Epidermal melanocyte (primary cell): ENCODE data around the gene GLS.
"Not testable (repeated sequence)": the region's sequence is repeated elsewhere in the genome, so short reads cannot be mapped to it uniquely, and the experiment has no call there.

ENCODE experiments used
- DNase-seq: peaks from one replicate; pipeline ENCODE4 v3.0.0; 2011; ENCODE audit warnings: low spot score; ENCODE audit not compliant: insufficient read length

The GLS gene

GRCh38 chr2:190855245-190855644 lies 25.4 kb upstream of the GLS start:
- no peak for DNase-seq

- DNase-seq, result no peak
Measured at GRCh38 chr2:190856985-190857384, 23.6 kb upstream of the GLS start.

GRCh38 chr2:190858817-190859216 lies 21.8 kb upstream of the GLS start:
- DNase-seq, result no peak

- DNase-seq, result no peak
Measured at GRCh38 chr2:190859347-190860297, 21.0 kb upstream of the GLS start.

GRCh38 chr2:190860985-190861680 lies 19.5 kb upstream of the GLS start:
- no peak for DNase-seq

- DNase-seq, result not testable (repeated sequence)
Measured at GRCh38 chr2:190862128-190862527, 18.5 kb upstream of the GLS start.

GRCh38 chr2:190862571-190862991 lies 18.0 kb upstream of the GLS start:
- DNase-seq, result no peak

GRCh38 chr2:190863946-190864345 lies 16.7 kb upstream of the GLS start:
- no peak for DNase-seq

- no peak for DNase-seq
Measured at GRCh38 chr2:190864375-190864774, 16.2 kb upstream of the GLS start.

- no peak for DNase-seq
Measured at GRCh38 chr2:190867212-190867611, 13.4 kb upstream of the GLS start.

GRCh38 chr2:190867832-190868231 lies 12.8 kb upstream of the GLS start:
- no peak for DNase-seq

GRCh38 chr2:190869721-190870120 lies 10.9 kb upstream of the GLS start:
- DNase-seq, result no peak

- DNase-seq, result not testable (repeated sequence)
Measured at GRCh38 chr2:190873451-190873850, 7.2 kb upstream of the GLS start.

- no peak for DNase-seq
Measured at GRCh38 chr2:190875891-190876290, 4.7 kb upstream of the GLS start.

GRCh38 chr2:190876631-190877030 lies 4.0 kb upstream of the GLS start:
- DNase-seq, result no peak

GRCh38 chr2:190877436-190877835 lies 3.2 kb upstream of the GLS start:
- DNase-seq, result no peak

- no peak for DNase-seq
Measured at GRCh38 chr2:190879474-190880377, 895 bp upstream of the GLS start.

GRCh38 chr2:190881084-190881597 lies 520 bp downstream of the GLS start:
- DNase-seq, result no peak

- no peak for DNase-seq
Measured at GRCh38 chr2:190881598-190882410, 1.2 kb downstream of the GLS start.

- no peak for DNase-seq
Measured at GRCh38 chr2:190882411-190882766, 1.8 kb downstream of the GLS start.
